GM10266 (cell line): ENCODE results near the gene ZPLD1.

Experiments used
- DNase-seq: peaks from one replicate; pipeline ENCODE4 v3.0.0; 2012; ENCODE audit errors: extremely low spot score
- TF ChIP-seq, protein P1 (sequence below): IDR thresholded peaks from 2 replicates; pipeline ENCODE4 v1.5.1; 2012; ENCODE audit warnings: mild to moderate bottlenecking, low read depth; ENCODE audit not compliant: control insufficient read depth, insufficient read depth; ENCODE audit errors: missing control alignments

The ZPLD1 gene

DNA sequence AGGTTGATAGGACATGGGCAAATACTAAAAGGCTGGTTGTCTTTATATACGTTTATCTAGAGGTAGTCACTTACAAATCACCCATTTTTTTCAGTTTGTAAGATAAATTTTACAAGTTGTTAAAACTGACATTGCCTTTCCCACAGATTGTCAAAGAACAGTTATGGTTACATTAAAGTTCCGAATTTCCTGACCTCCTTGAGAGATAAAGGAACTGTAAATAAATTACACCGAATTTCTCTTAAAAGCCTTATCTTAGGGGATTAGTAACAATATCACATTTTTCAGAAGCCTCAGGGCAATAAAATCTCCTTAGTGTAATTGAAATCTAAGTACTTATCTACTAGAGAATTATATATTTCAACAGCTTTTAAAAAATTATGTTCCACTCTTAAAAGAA is 49.5 kb downstream of the ZPLD1 start:
- no peak for DNase-seq
- TF ChIP-seq, protein P1, sequence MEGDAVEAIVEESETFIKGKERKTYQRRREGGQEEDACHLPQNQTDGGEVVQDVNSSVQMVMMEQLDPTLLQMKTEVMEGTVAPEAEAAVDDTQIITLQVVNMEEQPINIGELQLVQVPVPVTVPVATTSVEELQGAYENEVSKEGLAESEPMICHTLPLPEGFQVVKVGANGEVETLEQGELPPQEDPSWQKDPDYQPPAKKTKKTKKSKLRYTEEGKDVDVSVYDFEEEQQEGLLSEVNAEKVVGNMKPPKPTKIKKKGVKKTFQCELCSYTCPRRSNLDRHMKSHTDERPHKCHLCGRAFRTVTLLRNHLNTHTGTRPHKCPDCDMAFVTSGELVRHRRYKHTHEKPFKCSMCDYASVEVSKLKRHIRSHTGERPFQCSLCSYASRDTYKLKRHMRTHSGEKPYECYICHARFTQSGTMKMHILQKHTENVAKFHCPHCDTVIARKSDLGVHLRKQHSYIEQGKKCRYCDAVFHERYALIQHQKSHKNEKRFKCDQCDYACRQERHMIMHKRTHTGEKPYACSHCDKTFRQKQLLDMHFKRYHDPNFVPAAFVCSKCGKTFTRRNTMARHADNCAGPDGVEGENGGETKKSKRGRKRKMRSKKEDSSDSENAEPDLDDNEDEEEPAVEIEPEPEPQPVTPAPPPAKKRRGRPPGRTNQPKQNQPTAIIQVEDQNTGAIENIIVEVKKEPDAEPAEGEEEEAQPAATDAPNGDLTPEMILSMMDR = no peak

DNA sequence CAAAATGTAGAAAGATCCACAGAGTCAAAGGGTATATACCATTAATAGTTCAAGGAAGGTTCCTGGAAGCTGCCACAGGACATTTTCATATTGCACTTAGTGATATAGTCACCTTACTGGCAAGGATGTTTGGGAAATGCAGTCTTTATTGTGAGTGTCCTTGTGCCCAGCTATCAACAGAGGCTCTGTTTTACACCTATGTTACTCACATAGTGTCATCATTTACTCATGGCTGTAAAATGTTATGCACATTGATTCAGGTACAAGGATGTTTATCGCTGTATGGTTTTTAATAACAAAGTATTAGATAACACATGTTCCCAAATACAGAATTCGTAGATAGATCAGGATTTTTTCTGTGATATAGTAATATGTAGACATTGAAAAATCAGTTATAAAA is 50.9 kb downstream of the ZPLD1 start:
- TF ChIP-seq, protein P1 = no peak
- no peak for DNase-seq

DNA sequence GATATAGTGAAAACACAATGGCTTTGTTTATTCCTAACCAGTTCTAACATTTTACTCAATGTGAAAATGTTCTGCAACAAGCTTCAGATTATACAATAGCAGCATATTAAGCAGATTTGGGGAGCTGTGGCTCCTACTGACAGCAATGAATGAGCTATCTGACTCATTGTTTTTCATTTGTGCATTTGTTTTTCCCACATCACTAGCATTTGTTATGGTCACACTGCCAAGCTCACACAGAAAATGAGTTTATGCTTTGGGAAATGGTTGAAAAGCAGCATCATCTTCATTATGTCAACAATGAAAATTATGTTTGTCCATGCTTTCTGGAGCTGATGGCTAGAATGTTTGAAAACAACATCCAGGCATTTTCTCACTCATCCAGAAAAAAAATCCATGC is 53.5 kb downstream of the ZPLD1 start:
- TF ChIP-seq, protein P1 = no peak
- no peak for DNase-seq

DNA sequence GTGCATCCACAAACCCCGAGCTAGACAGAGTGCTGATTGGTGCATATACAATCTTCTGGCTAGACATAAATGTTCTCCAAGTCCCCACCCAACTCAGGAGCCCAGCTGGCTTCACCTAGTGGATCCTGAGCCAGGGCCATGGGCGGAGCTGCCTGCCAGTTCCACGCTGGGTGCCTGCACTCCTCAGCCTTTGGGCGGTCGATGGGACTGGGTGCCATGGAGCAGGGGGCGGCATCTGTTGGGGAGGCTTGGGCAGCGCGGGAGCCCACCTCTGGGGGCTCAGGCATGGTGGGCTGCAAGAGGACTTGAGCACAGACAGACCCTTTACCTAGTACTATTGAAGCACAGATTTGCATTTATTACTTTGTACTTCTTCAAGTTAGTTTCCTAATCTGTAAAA is 57.5 kb downstream of the ZPLD1 start:
- TF ChIP-seq, protein P1 = no peak
- DNase-seq = no peak

DNA sequence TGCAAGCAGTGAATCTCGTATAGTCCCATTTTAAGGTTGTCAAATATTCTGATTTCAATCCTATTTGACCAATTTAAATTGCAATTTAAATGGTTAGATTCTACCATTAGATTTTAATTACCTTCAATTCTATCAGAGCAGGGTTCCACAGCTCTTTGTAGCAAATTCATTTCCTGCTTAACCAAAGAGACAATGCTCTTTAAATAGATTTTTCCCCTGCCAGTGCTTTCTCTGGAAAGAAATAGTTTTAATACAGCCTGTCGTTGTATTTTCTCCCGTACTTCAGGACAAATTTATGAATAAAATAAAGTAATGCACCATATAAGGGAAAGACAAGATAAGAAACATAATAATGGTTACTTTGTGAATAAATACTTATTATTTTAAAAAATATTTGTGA is 62.8 kb downstream of the ZPLD1 start:
- TF ChIP-seq, protein P1 = no peak
- DNase-seq = no peak

DNA sequence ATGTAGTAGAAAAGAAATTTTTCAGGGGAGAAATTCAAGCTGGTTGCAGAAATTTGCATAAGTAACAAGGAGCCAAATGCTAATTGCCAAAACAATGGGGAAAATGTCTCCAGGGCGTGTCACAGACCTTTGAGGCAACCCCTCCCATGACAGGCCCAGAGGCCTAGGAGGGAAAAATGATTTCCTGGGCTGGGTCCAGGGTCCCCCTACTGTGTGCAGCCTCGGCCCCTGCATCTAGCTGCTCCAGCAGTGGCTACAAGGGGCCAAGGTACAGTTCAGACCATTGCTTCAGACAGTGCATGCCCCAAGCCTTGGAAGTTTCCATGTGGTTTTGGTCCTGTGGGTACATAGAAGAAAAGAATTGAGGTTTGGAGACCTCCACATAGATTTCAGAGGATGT is 70.7 kb downstream of the ZPLD1 start:
- DNase-seq = no peak
- TF ChIP-seq, protein P1 = no peak

DNA sequence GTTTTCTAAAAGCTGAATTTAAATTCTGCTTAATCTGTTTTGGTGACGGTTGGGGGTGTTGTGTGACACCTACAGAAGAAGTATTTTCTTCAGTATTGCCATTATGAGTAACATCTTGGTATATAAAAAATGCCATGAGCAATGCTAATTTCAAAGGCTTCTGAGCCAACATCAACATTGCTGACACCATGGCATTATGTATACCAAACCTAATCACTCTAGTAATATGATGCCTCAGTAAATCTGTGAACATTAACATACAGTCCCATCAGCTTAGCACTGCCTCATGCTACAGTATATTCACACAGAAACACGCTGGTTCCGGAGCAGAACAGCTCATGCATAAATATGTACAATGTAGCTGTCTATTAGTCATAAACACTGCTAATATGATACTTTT is 75.8 kb downstream of the ZPLD1 start:
- TF ChIP-seq, protein P1 = no peak
- no peak for DNase-seq
